NCI-H128 (cell line): ENCODE measurements around the gene ESRRG.

Experiments
- DNase-seq: peaks from one replicate; lab custom pipeline; 2025; ENCODE audit not compliant: unreplicated experiment; lab: John Stamatoyannopoulos, UW

The ESRRG gene

DNA sequence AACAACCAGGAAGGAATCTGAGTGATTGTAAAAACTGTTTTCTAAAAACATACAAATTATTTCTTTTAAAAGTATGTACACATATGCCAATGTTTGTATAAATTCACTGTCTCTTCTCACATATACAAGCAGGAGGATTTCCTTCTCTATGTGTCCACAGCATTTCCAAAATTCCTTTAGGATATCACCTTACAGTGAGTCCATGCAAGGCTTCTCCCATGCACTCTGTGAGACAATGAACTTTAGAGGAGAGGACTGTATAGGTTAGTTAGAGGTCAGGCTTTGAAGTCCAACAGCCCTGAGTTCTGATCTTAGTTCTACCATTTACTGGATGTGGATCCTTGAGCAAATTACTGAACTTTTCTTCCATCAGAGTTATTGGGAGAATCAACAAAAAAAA lies 265.9 kb downstream of the ESRRG start:
- no peak for DNase-seq

DNA sequence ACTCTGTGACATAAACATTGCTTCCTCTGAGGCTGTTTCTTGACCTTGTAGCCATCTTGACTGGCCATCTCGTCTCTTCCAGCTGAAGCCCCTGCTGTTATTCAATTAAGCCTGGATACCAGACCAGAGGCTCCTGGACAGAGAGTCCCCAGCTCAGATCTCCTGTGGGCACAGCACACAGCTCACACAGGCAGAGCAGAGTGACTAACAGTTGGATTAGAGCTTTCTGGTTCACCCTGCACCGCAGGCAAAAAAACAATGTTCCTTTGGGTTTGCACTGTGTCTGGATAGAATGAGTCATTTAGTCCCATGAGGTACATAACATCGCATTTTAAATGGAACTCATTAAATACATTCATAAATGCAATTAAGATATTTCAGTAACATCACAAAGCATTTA lies 266.5 kb downstream of the ESRRG start:
- no peak for DNase-seq

DNA sequence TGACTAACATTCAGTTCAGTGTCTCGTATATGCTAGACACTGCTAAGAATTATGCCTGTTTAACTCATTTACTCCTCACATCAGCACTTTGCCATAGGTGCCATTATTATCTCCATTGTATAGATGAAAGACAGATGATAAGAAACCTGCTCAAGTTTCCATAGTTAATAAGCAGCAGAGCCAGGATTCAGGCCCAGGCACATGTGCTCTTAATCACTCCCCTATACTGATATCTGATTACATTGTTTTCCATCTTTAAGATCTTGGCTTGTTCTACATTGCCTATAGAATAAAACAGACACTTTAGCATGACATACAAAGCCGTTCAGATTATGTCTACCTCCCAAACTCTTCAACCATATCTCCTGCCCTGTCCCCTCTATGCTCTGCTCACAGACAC lies 269.5 kb downstream of the ESRRG start:
- no peak for DNase-seq
